HG03442 (cell line): ENCODE data around the gene MRPL28.

Experiments
- ATAC-seq: cut with Tn5 transposase; IDR thresholded peaks from one replicate; pipeline ENCODE4 v1.9.1; 2021; ENCODE audit warnings: mild to moderate bottlenecking, moderate library complexity; ENCODE audit not compliant: unreplicated experiment

MRPL28 gene

GRCh38 chr16:317583-317982 lies 52.8 kb downstream of the MRPL28 start:
- ATAC-seq, result no peak
